MCF 10A (cell line): Measurements from ENCODE around the gene MAGOHB. TPM values are rescaled to one million over a fixed set of nuclear protein-coding genes. Genes with fewer than 3 reads are reported as not detected.
"Not testable (repeated sequence)": the region's sequence is repeated elsewhere in the genome, so short reads cannot be mapped to it uniquely, and the experiment has no call there.

Source experiments
- BruUV-seq: library from RNA; stranded (reverse); fragments of 400-500 nt; replicated peaks from 2 replicates; lab custom pipeline; 2021; lab: Mats Ljungman, UMichigan
- CTCF ChIA-PET: fragments of 300-600 bp; sonication (Branson Sonifier 250); formaldehyde crosslinking; extraction: SDS; loops from one replicate; lab custom pipeline; 2021; ENCODE audit warnings: antibody characterized with exemption, inconsistent platforms; lab: Yijun Ruan, JAX
- POLR2A ChIA-PET: fragments of 300-600, 350-650 bp; sonication (Branson Sonifier 250); formaldehyde crosslinking; extraction: SDS; loops from one replicate; lab custom pipeline; 2020; ENCODE audit warnings: antibody characterized with exemption, inconsistent platforms; lab: Yijun Ruan, JAX
- DNase-seq: peaks from one replicate; pipeline ENCODE4 v3.0.0-alpha.2; 2018; ENCODE audit not compliant: unreplicated experiment
- H3K27ac Mint-ChIP-seq: one replicate; pipeline ENCODE4 v1.8.0; 2022; ENCODE audit warnings: mild to moderate bottlenecking, low read depth, mixed read lengths; ENCODE audit not compliant: unreplicated experiment
- H3K27me3 Mint-ChIP-seq: one replicate; pipeline ENCODE4 v1.8.0; 2022; ENCODE audit warnings: mixed read lengths; ENCODE audit not compliant: insufficient read depth, unreplicated experiment
- H3K36me3 Mint-ChIP-seq: one replicate; pipeline ENCODE4 v1.8.0; 2022; ENCODE audit warnings: mild to moderate bottlenecking, moderate library complexity, mixed read lengths; ENCODE audit not compliant: insufficient read depth, unreplicated experiment
- H3K4me1 Mint-ChIP-seq: one replicate; pipeline ENCODE4 v1.8.0; 2022; ENCODE audit warnings: mixed read lengths; ENCODE audit not compliant: insufficient read depth, unreplicated experiment
- H3K4me3 Mint-ChIP-seq: one replicate; pipeline ENCODE4 v1.8.0; 2022; ENCODE audit warnings: mild to moderate bottlenecking, moderate library complexity, mixed read lengths; ENCODE audit not compliant: unreplicated experiment
- H3K9me3 Mint-ChIP-seq: one replicate; pipeline ENCODE4 v1.8.0; 2022; ENCODE audit warnings: mixed read lengths; ENCODE audit not compliant: unreplicated experiment
- CTCF ChIP-seq: fragments of 200-600 bp; IDR thresholded peaks from one replicate; pipeline ENCODE4 v1.8.0; 2022; ENCODE audit warnings: antibody characterized with exemption, mild to moderate bottlenecking; ENCODE audit not compliant: unreplicated experiment
- intact Hi-C: fragments of 100-400 bp; cut with micrococcal nuclease; formaldehyde crosslinking; loops from 2 replicates; pipeline ENCODE4 v1.14.1; 2022
- total RNA-seq: library from RNA; stranded (reverse); gene quantifications from 2 replicates; pipeline ENCODE4 v1.2.3, GENCODE V29; 2022

The MAGOHB gene
- total RNA-seq, 1 experiment from 2014 or later: 44.5 TPM

GRCh38 chr12:10595881-10596280, 17.5 kb downstream of the MAGOHB start:
- ChIA-PET POLR2A (no interaction called here), CTCF (no interaction called here)
- no peak overlapping the region for H3K4me3 Mint-ChIP-seq
- H3K27ac Mint-ChIP-seq: no peak overlapping the region
- H3K4me1 Mint-ChIP-seq: no peaks in the 10 kb centered on the region
- BruUV-seq: no TSS peak
- peaks cover 37% of the 10 kb centered on the region for H3K36me3 Mint-ChIP-seq
- intact Hi-C loops: no loop called here
- no peak for TF ChIP-seq CTCF
- H3K9me3 Mint-ChIP-seq: no peaks in the 10 kb centered on the region
- no peak for DNase-seq
- H3K27me3 Mint-ChIP-seq: no peaks in the 10 kb centered on the region

- TF ChIP-seq CTCF: no peak
- peaks cover 30% of the 10 kb centered on the region for H3K36me3 Mint-ChIP-seq
- no peak for DNase-seq
- no TSS peak for BruUV-seq
- ChIA-PET CTCF (interaction anchor here (1.0 kb wide), 1 partner anchor 356 kb away, joined by 3 read pairs; no protein-coding TSS in a partner anchor), POLR2A (no interaction called here)
- H3K9me3 Mint-ChIP-seq: no peaks in the 10 kb centered on the region
- no peak overlapping the region for H3K4me3 Mint-ChIP-seq
- H3K27me3 Mint-ChIP-seq: no peaks in the 10 kb centered on the region
- H3K4me1 Mint-ChIP-seq: no peaks in the 10 kb centered on the region
- intact Hi-C loops: no loop called here
- no peak overlapping the region for H3K27ac Mint-ChIP-seq
These were observed 22.4 kb downstream of the MAGOHB start for GRCh38 chr12:10590966-10591365.

GRCh38 chr12:10584415-10584814, 29.0 kb downstream of the MAGOHB start:
- H3K4me1 Mint-ChIP-seq: peaks cover 6% of the 10 kb centered on the region
- H3K36me3 Mint-ChIP-seq: peaks cover 26% of the 10 kb centered on the region
- TF ChIP-seq CTCF: no peak
- no peaks in the 10 kb centered on the region for H3K27me3 Mint-ChIP-seq
- no peak overlapping the region for H3K4me3 Mint-ChIP-seq
- CTCF ChIA-PET: interaction anchor here (0.6 to 0.7 kb wide), 2 partner anchors 28 to 35 kb away, joined by 3 read pairs; no protein-coding TSS in a partner anchor
- H3K27ac Mint-ChIP-seq: no peak overlapping the region
- no peaks in the 10 kb centered on the region for H3K9me3 Mint-ChIP-seq
- no TSS peak for BruUV-seq
- POLR2A ChIA-PET: interaction anchor here (0.7 kb wide), 1 partner anchor 107 kb away, joined by 3 read pairs; no protein-coding TSS in a partner anchor
- intact Hi-C loops: no loop called here
- DNase-seq: no peak

- TF ChIP-seq CTCF: no peak
- Mint-ChIP-seq H3K36me3 (peaks cover 17% of the 10 kb centered on the region), H3K9me3 (no peaks in the 10 kb centered on the region), H3K27me3 (no peaks in the 10 kb centered on the region), H3K4me1 (peaks cover 6% of the 10 kb centered on the region), H3K4me3 (no peak overlapping the region), H3K27ac (no peak overlapping the region)
- ChIA-PET POLR2A (interaction anchor here (0.6 kb wide), 1 partner anchor 167 kb away, joined by 3 read pairs; no protein-coding TSS in a partner anchor), CTCF (interaction anchor here (0.7 kb wide), 1 partner anchor 33 kb away, joined by 3 read pairs; no protein-coding TSS in a partner anchor)
- intact Hi-C loops: no loop called here
- no TSS peak for BruUV-seq
- no peak for DNase-seq
These were observed 30.7 kb downstream of the MAGOHB start for GRCh38 chr12:10582704-10583103.

GRCh38 chr12:10582133-10582532, 31.3 kb downstream of the MAGOHB start:
- H3K36me3 Mint-ChIP-seq: peaks cover 17% of the 10 kb centered on the region
- CTCF ChIA-PET: interaction anchor here (0.7 kb wide), 1 partner anchor 32 kb away, joined by 3 read pairs; no protein-coding TSS in a partner anchor
- H3K4me3 Mint-ChIP-seq, H3K4me1 Mint-ChIP-seq, H3K27me3 Mint-ChIP-seq, H3K27ac Mint-ChIP-seq, DNase-seq, H3K9me3 Mint-ChIP-seq, intact Hi-C loops, BruUV-seq: not testable (repeated sequence)
- POLR2A ChIA-PET: interaction anchor here (0.6 kb wide), 1 partner anchor 168 kb away, joined by 3 read pairs; no protein-coding TSS in a partner anchor
